GM21447 (cell line): ENCODE results near the gene CDK17.
"Not testable (repeated sequence)": the region's sequence is repeated elsewhere in the genome, so short reads cannot be mapped to it uniquely, and the experiment has no call there.

Experiments
- ATAC-seq: cut with Tn5 transposase; IDR thresholded peaks from one replicate; pipeline ENCODE4 v1.9.1; 2021; ENCODE audit not compliant: unreplicated experiment

The CDK17 gene

GRCh38 chr12:96359328-96359727, 40.9 kb downstream of the CDK17 start:
- ATAC-seq: no peak

GRCh38 chr12:96356831-96357230, 43.4 kb downstream of the CDK17 start:
- ATAC-seq: no peak

- ATAC-seq: no peak
Observed at GRCh38 chr12:96354844-96355534, 45.2 kb downstream of the CDK17 start.

- ATAC-seq: no peak
Observed at GRCh38 chr12:96354326-96354725, 45.9 kb downstream of the CDK17 start.

GRCh38 chr12:96352161-96352835, 47.9 kb downstream of the CDK17 start:
- ATAC-seq: no peak

GRCh38 chr12:96350982-96351381, 49.3 kb downstream of the CDK17 start:
- no peak for ATAC-seq

GRCh38 chr12:96347130-96347699, 53.0 kb downstream of the CDK17 start:
- no peak for ATAC-seq

GRCh38 chr12:96346716-96347115, 53.5 kb downstream of the CDK17 start:
- ATAC-seq: not testable (repeated sequence)

- no peak for ATAC-seq
Observed at GRCh38 chr12:96344124-96344695, 56.0 kb downstream of the CDK17 start.

- ATAC-seq: peak; percentile 66
Observed at GRCh38 chr12:96343347-96343954, 56.8 kb downstream of the CDK17 start.

- not testable (repeated sequence) for ATAC-seq
Observed at GRCh38 chr12:96339666-96340065, 60.6 kb downstream of the CDK17 start.

- no peak for ATAC-seq
Observed at GRCh38 chr12:96338852-96339471, 61.3 kb downstream of the CDK17 start.

GRCh38 chr12:96337953-96338352, 62.3 kb downstream of the CDK17 start:
- no peak for ATAC-seq

GRCh38 chr12:96336489-96336888, 63.8 kb downstream of the CDK17 start:
- no peak for ATAC-seq

GRCh38 chr12:96335270-96335669, 65.0 kb downstream of the CDK17 start:
- ATAC-seq: peak; percentile 97

GRCh38 chr12:96334502-96334901, 65.7 kb downstream of the CDK17 start:
- no peak for ATAC-seq

- no peak for ATAC-seq
Observed at GRCh38 chr12:96329545-96329944, 70.7 kb downstream of the CDK17 start.

- no peak for ATAC-seq
Observed at GRCh38 chr12:96329018-96329417, 71.2 kb downstream of the CDK17 start.

- no peak for ATAC-seq
Observed at GRCh38 chr12:96327889-96328288, 72.3 kb downstream of the CDK17 start.

- ATAC-seq: peak; percentile 92
Observed at GRCh38 chr12:96327346-96327745, 72.9 kb downstream of the CDK17 start.

GRCh38 chr12:96326628-96327227, 73.5 kb downstream of the CDK17 start:
- ATAC-seq: no peak
